SU-DHL-6 (cell line): ENCODE measurements around the gene SMIM43.

Experiments used
- EZH2phosphoT487 ChIP-seq: fragments of 200-600 bp; sonication (generic), shearing (Covaris generic); conservative IDR thresholded peaks from 2 replicates; pipeline ENCODE4 v1.6.1; 2018; ENCODE audit warnings: mild to moderate bottlenecking, antibody characterized with exemption, low read length, moderate library complexity, mixed read lengths
- TF ChIP-seq, protein P1 (sequence below): fragments of 200-600 bp; sonication (generic); IDR thresholded peaks from one replicate; pipeline ENCODE4 v1.5.1; 2017; ENCODE audit warnings: antibody characterized with exemption, mild to moderate bottlenecking, low read length, moderate library complexity; ENCODE audit not compliant: insufficient read depth, poor library complexity, severe bottlenecking

DNA sequence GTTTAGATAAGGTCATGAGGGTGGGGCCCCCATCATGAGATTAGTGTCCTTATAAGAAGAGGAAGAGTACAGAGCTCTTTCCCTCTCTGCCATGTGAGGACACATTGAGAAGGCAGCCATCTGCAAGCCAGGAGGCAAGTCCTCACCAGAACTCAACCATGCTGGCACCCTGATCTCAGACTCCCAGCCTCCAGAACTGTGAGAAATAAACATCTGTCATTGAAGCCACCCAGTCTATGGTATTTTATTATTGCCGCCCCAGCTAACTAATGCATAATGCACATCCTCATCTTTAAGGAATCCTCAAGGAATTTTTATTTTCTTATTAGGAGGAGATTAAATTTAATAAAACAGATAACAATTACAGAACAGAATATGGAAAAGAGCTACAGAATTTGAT is 19.4 kb upstream of the SMIM43 start:
- TF ChIP-seq, protein P1, sequence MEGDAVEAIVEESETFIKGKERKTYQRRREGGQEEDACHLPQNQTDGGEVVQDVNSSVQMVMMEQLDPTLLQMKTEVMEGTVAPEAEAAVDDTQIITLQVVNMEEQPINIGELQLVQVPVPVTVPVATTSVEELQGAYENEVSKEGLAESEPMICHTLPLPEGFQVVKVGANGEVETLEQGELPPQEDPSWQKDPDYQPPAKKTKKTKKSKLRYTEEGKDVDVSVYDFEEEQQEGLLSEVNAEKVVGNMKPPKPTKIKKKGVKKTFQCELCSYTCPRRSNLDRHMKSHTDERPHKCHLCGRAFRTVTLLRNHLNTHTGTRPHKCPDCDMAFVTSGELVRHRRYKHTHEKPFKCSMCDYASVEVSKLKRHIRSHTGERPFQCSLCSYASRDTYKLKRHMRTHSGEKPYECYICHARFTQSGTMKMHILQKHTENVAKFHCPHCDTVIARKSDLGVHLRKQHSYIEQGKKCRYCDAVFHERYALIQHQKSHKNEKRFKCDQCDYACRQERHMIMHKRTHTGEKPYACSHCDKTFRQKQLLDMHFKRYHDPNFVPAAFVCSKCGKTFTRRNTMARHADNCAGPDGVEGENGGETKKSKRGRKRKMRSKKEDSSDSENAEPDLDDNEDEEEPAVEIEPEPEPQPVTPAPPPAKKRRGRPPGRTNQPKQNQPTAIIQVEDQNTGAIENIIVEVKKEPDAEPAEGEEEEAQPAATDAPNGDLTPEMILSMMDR, result no peak
- TF ChIP-seq EZH2phosphoT487, result no peak
